Natural killer cell (primary cell): ENCODE measurements around the gene BIRC7. TPM values are rescaled to one million over a fixed set of nuclear protein-coding genes. Genes with fewer than 3 reads are reported as not detected.

Source experiments
- ATAC-seq, 3 donors: fragments of 150-1000 bp in 2 of 3; fragments of 200-7000 bp in 1 of 3; cut with Tn5 transposase; 1 replicate in 1 of 3; 2 replicates in 2 of 3; pipeline ENCODE4 v1.10.0; 2021; ENCODE audit warnings: mild to moderate bottlenecking in 2 of 3, moderate library complexity in 2 of 3
- DNase-seq, 2 donors: peaks; one replicate each; pipeline versions ENCODE4 v3.0.0 to v3.0.0-alpha.2; 2013 to 2021; ENCODE audit warnings: mixed read lengths in 1 of 2
- H3K27ac ChIP-seq: one replicate; pipeline ENCODE4 v1.5.1; 2013; ENCODE audit warnings: mild to moderate bottlenecking, low read length
- H3K27me3 ChIP-seq: one replicate; pipeline ENCODE4 v1.6.1; 2013; ENCODE audit warnings: low read length; ENCODE audit not compliant: control insufficient read depth, insufficient read depth
- H3K36me3 ChIP-seq: one replicate; pipeline ENCODE4 v1.6.1; 2013; ENCODE audit warnings: low read length; ENCODE audit not compliant: control insufficient read depth, insufficient read depth
- H3K4me1 ChIP-seq: one replicate; pipeline ENCODE4 v1.6.1; 2013; ENCODE audit warnings: low read length; ENCODE audit not compliant: control insufficient read depth, insufficient read depth
- H3K4me3 ChIP-seq: one replicate; pipeline ENCODE4 v1.5.1; 2013; ENCODE audit warnings: low read length
- H3K9me3 ChIP-seq: one replicate; pipeline ENCODE4 v1.6.1; 2013; ENCODE audit warnings: low read length; ENCODE audit not compliant: control insufficient read depth, insufficient read depth
- H3K27ac Mint-ChIP-seq, 2 donors: one replicate each; pipeline ENCODE4 v1.8.0; 2022; ENCODE audit warnings: mild to moderate bottlenecking in 2 of 2, mixed read lengths in 2 of 2, moderate library complexity in 1 of 2
- H3K27me3 Mint-ChIP-seq, 2 donors: one replicate each; pipeline ENCODE4 v1.8.0; 2022; ENCODE audit warnings: low read depth in 2 of 2, mixed read lengths in 2 of 2
- H3K36me3 Mint-ChIP-seq: one replicate; pipeline ENCODE4 v1.8.0; 2022; ENCODE audit warnings: mixed read lengths
- H3K4me1 Mint-ChIP-seq, 2 donors: one replicate each; pipeline ENCODE4 v1.8.0; 2022; ENCODE audit warnings: mixed read lengths in 2 of 2
- H3K4me3 Mint-ChIP-seq: one replicate; pipeline ENCODE4 v1.8.0; 2022; ENCODE audit warnings: mild to moderate bottlenecking, moderate library complexity, mixed read lengths
- H3K9me3 Mint-ChIP-seq, 2 donors: one replicate each; pipeline ENCODE4 v1.8.0; 2022; ENCODE audit warnings: mixed read lengths in 2 of 2
- WGBS: methylation state at CpG from one replicate; pipeline ENCODE4 v1.1.7; 2013; ENCODE audit warnings: missing lambda C conversion rate; ENCODE audit not compliant: insufficient coverage; 5-methylcytosine and 5-hydroxymethylcytosine counted together
- intact Hi-C: fragments of 100-400 bp; cut with micrococcal nuclease; formaldehyde crosslinking; loops from one replicate; pipeline ENCODE4 v1.14.2; 2022
- total RNA-seq, 4 donors: library from RNA; stranded (reverse); fragments of 120-200 nt in 1 of 4; gene quantifications; one replicate each; pipeline versions ENCODE4 v1.2.3 to v1.2.4, GENCODE V29; 2013 to 2022
- TF ChIP-seq, protein P1 (sequence below): fragments of 200-600 bp; IDR thresholded peaks from one replicate; pipeline ENCODE4 v1.8.0; 2022; ENCODE audit warnings: antibody characterized with exemption

Gene BIRC7
- total RNA-seq, 3 donors from 2014 or later (not counting 1 experiment from before 2014, with no cell fraction given), result not detected

DNA sequence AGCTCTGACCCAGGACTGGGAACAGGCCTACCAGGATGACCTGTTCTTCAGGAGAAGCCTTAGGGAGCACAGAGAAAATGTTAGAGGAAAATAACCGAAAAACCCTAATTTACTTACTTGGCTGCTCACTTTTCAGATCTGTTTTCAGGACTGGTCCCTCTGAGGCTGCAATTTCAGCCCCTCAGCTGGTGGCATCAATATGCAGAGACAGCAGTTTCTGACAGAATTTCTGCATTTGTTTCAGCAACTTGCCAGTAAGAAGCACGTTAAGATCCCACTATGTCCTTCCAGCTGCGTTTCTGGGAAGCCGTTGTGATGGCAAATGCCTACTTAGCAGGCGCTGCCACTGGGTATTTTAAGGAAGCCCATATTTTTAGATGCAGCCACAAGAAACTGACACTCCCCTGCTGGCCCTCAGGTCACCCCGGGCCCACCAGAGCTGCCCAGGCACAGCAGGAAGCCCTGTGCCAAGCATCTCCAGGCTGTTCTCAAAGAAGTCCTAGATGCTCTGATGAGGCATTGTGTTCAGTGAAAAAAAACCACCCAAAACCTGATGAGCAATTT is 27.3 kb upstream of the BIRC7 start:
- Mint-ChIP-seq H3K27me3 (no peaks in the 10 kb centered on the region), H3K4me3 (no peak overlapping the region), H3K4me1 (peaks cover 43 to 55% of the 10 kb centered on the region in 2 donors), H3K9me3 (no peaks in the 10 kb centered on the region), H3K27ac (no peak overlapping the region), H3K36me3 (peaks cover 7% of the 10 kb centered on the region)
- TF ChIP-seq, protein P1, sequence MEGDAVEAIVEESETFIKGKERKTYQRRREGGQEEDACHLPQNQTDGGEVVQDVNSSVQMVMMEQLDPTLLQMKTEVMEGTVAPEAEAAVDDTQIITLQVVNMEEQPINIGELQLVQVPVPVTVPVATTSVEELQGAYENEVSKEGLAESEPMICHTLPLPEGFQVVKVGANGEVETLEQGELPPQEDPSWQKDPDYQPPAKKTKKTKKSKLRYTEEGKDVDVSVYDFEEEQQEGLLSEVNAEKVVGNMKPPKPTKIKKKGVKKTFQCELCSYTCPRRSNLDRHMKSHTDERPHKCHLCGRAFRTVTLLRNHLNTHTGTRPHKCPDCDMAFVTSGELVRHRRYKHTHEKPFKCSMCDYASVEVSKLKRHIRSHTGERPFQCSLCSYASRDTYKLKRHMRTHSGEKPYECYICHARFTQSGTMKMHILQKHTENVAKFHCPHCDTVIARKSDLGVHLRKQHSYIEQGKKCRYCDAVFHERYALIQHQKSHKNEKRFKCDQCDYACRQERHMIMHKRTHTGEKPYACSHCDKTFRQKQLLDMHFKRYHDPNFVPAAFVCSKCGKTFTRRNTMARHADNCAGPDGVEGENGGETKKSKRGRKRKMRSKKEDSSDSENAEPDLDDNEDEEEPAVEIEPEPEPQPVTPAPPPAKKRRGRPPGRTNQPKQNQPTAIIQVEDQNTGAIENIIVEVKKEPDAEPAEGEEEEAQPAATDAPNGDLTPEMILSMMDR, result no peak
- ATAC-seq (no peak), DNase-seq (no peak)
- H3K27ac ChIP-seq, result no peak overlapping the region
- peaks cover 63% of the 10 kb centered on the region for H3K36me3 ChIP-seq
- 95% methylated on average over 6 of the region's 6 CpGs for WGBS
- intact Hi-C loops, result no loop called here
- H3K4me3 ChIP-seq, result no peak overlapping the region
- peaks cover 14% of the 10 kb centered on the region for H3K4me1 ChIP-seq
- no peaks in the 10 kb centered on the region for H3K27me3 ChIP-seq
- no peaks in the 10 kb centered on the region for H3K9me3 ChIP-seq

DNA sequence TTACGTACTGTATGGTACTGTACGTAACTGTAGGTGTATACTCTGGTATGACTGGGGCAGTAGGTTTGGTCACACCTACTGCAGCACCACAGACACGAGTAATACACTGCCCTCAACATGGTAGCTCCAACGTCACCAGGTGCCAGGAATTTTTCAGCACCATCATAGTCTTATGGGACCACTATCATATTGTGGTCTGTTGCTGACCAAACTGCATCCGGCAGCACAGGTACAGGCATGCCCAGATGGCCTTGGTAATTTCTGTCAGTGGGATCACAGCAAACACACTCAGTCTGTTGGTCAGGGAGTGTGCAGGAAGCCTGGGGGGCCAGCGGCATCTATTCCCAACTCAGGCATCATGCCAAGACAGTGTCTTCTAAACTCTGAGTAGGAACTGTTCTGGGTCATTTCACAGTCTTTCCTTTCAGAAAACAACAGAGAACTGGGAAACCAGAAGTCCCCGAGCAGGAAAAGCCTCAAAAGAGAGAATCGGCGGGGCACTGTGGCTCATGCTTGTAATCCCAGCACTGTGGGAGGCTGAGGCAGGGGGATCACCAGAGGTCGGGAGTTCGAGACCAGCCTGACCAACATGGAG is 25.6 kb upstream of the BIRC7 start:
- H3K9me3 ChIP-seq, result no peaks in the 10 kb centered on the region
- peaks cover 53% of the 10 kb centered on the region for H3K36me3 ChIP-seq
- no peak overlapping the region for H3K27ac ChIP-seq
- ATAC-seq (no peak), DNase-seq (no peak)
- Mint-ChIP-seq H3K4me1 (peaks cover 59 to 71% of the 10 kb centered on the region in 2 donors), H3K4me3 (no peak overlapping the region), H3K27me3 (no peaks in the 10 kb centered on the region), H3K27ac (no peak overlapping the region), H3K9me3 (no peaks in the 10 kb centered on the region), H3K36me3 (peaks cover 7% of the 10 kb centered on the region)
- WGBS, result 91% methylated on average over 11 of the region's 11 CpGs
- peaks cover 23% of the 10 kb centered on the region for H3K4me1 ChIP-seq
- intact Hi-C loops, result no loop called here
- no peaks in the 10 kb centered on the region for H3K27me3 ChIP-seq
- H3K4me3 ChIP-seq, result no peak overlapping the region
- TF ChIP-seq, protein P1, result no peak

DNA sequence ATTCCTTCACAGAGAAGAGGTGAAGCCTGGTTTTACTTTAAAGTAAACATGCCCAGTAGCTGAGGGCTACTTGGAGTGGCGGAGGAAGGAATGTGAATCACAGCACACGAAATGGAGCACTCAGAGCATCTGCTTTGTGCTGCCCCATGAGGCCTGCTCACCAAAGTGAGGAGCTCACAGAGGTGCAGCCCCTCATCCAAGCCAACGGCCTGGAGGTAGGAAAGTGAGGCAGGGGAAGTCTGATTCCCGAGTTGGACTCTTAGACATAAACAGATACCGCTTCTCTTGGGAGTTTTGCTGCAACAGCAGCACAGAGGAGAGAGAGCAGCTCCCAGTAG is 23.3 kb upstream of the BIRC7 start:
- Mint-ChIP-seq H3K9me3 (no peaks in the 10 kb centered on the region), H3K4me3 (peak overlapping the region; percentile 6), H3K36me3 (no peaks in the 10 kb centered on the region), H3K27me3 (no peaks in the 10 kb centered on the region), H3K4me1 (peaks cover 53 to 70% of the 10 kb centered on the region in 2 donors), H3K27ac (peak overlapping the region; percentile 49 to 63)
- H3K4me3 ChIP-seq, result no peak overlapping the region
- H3K36me3 ChIP-seq, result peaks cover 41% of the 10 kb centered on the region
- WGBS, result 92% methylated on average over 5 of the region's 5 CpGs
- intact Hi-C loops, result no loop called here
- no peaks in the 10 kb centered on the region for H3K9me3 ChIP-seq
- H3K4me1 ChIP-seq, result peaks cover 35% of the 10 kb centered on the region
- ATAC-seq (no peak), DNase-seq (no peak)
- H3K27me3 ChIP-seq, result no peaks in the 10 kb centered on the region
- H3K27ac ChIP-seq, result no peak overlapping the region
- TF ChIP-seq, protein P1, result no peak

DNA sequence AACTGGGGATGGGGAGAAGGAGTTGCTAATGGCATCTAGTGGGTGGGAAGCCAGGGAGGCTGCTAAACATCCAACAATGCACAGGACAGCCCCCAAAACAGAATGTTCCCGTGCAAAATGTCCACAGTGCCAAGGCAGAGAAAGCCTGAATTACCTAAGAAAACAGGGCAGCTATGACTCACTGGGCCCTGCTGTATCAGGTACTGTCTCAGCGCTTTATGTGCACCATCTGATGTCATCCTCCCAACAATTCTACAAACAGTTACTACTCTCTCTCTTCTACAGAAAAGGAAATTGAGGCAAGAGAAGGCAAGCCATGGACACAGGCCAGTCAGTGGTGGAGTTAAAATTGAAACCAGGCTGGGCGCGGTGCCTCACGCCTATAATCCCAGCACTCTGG is 22.9 kb upstream of the BIRC7 start:
- ATAC-seq, result no peak
- Mint-ChIP-seq H3K9me3 (no peaks in the 10 kb centered on the region), H3K4me1 (peaks cover 53 to 69% of the 10 kb centered on the region in 2 donors)

More for the DNA sequence above, 22.9 kb upstream of the BIRC7 start:
- 92% methylated on average over 5 of the region's 5 CpGs for WGBS
- H3K9me3 ChIP-seq, result no peaks in the 10 kb centered on the region
- TF ChIP-seq, protein P1, result no peak
- no peaks in the 10 kb centered on the region for H3K36me3 Mint-ChIP-seq
- no peak overlapping the region for H3K27ac ChIP-seq
- H3K27me3 ChIP-seq, result no peaks in the 10 kb centered on the region
- intact Hi-C loops, result no loop called here
- no peaks in the 10 kb centered on the region for H3K27me3 Mint-ChIP-seq
- no peak for DNase-seq
- H3K4me3 Mint-ChIP-seq, result no peak overlapping the region
- peaks cover 35% of the 10 kb centered on the region for H3K4me1 ChIP-seq
- peak overlapping the region in 1 of 2 donors; percentile 49 for H3K27ac Mint-ChIP-seq
- H3K4me3 ChIP-seq, result no peak overlapping the region
- H3K36me3 ChIP-seq, result peaks cover 41% of the 10 kb centered on the region
